ENCODE results near the gene CBFA2T2.
A peak's percentile ranks its signal among the peaks of the same experiment; 100 is the strongest.
"Not testable (repeated sequence)": the region's sequence is repeated elsewhere in the genome, so short reads cannot be mapped to it uniquely, and the experiment has no call there.

Gene CBFA2T2

DNA sequence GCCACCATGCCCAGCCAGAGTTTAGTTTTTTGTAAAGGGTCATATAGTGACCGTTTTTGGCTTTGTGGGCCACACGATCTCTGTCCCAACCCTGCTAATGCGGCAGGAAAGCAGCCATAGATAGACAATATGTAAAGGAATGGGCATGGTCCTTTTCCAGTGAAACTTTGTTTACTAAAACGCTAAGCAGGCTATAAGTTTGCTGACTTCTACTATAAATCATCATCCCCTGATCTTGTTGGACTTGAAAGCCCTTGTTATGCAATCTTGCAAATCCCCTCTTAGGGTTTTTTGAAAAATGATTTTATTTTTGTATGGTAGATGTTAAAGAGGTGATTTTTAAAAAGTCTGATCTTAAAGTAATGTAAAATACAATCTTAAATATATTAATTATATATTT is 63.6 kb downstream of the CBFA2T2 start:
- no peak overlapping the region for H2AFZ ChIP-seq (ENCODE audit: low read depth, low read length)
- H3K9me3 ChIP-seq (ENCODE audit: low read length), result peaks cover 2% of the 10 kb centered on the region
- peaks cover 4% of the 10 kb centered on the region for H3K36me3 ChIP-seq (ENCODE audit: insufficient read depth, low read length)

DNA sequence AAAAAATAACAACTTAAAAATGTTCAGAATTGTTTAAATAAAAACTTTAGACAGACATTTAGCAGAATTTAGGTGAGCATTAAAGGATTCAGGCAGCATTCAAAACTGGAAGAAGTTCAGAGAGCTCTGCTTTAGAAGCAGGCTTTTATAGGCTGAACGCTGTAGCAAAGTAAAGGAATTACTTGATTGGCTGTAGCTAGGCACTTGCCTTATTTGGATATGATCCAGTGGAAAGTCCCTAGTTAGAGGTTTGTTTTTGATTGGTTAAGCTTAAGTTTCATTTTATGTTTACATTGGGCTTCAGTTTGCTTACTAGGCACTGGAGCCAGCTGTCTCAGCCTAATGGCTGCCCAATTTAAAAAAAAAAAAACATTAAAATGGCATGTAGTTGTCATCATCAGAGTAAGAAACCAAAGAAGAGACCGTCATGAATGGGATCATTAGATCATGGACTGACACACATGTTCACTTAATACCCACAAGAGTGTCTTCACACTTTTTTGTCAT is 65.1 kb downstream of the CBFA2T2 start:
- Histone ChIP-seq H3K4me1 (ENCODE audit: insufficient read depth, low read length) (peaks cover 6% of the 10 kb centered on the region), H3K36me3 (ENCODE audit: insufficient read depth, low read length) (peaks cover 4% of the 10 kb centered on the region), H2AFZ (ENCODE audit: low read depth, low read length) (no peak overlapping the region), H3K27me3 (ENCODE audit: insufficient read depth, low read length) (no peaks in the 10 kb centered on the region), H3K9me3 (ENCODE audit: low read length) (peaks cover 2% of the 10 kb centered on the region), H3K4me3 (ENCODE audit: low read length) (no peak overlapping the region)

More for the DNA sequence above, 63.6 kb downstream of the CBFA2T2 start:
- Histone ChIP-seq H3K4me3 (ENCODE audit: low read length) (no peak overlapping the region), H3K27me3 (ENCODE audit: insufficient read depth, low read length) (no peaks in the 10 kb centered on the region), H3K4me1 (ENCODE audit: insufficient read depth, low read length) (peaks cover 6% of the 10 kb centered on the region)

DNA sequence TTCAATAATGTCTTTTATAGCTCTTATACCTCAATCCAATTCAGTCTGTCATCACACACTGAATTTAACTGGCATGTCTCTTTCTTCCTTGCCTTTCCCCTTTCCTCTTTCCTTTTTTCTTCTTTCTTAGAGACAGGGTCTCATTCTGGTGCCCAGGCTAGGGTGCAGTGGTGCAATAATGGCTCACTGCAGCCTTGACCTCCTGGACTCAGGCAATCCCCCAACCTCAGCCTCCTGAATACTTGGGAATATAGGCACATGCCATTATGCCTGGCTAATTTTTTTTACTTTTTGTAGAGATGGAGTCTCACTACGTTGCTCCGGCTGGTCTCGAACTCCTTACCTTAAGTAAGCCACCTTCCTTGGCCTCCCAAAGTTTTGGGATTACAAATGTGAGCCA is 65.9 kb downstream of the CBFA2T2 start:
- Histone ChIP-seq H3K4me1 (ENCODE audit: insufficient read depth, low read length) (peaks cover 6% of the 10 kb centered on the region), H2AFZ (ENCODE audit: low read depth, low read length) (no peak overlapping the region), H3K27me3 (ENCODE audit: insufficient read depth, low read length) (no peaks in the 10 kb centered on the region), H3K9me3 (ENCODE audit: low read length) (peaks cover 2% of the 10 kb centered on the region), H3K36me3 (ENCODE audit: insufficient read depth, low read length) (peaks cover 4% of the 10 kb centered on the region), H3K4me3 (ENCODE audit: low read length) (no peak overlapping the region)

DNA sequence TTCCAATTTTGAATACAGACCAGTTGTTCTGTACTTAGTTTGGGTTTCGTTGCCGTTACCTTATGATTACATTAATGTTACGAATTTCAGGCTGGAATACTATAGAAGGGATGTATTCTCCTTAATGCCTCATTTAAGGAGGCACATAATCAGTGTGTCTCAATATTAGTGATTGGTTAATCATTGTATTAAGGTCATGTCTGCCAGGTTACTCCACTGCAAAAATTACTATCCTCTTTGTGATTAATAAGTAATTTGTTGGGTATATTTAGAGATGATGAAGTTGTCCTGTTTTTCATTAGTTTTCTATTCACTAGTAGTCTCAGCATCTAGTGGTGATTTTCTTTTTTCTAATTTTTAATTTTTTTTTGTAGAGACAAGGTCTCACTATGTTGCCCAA is 66.3 kb downstream of the CBFA2T2 start:
- peaks cover 2% of the 10 kb centered on the region for H3K9me3 ChIP-seq (ENCODE audit: low read length)
- H3K27me3 ChIP-seq (ENCODE audit: insufficient read depth, low read length), result no peaks in the 10 kb centered on the region
- no peak overlapping the region for H2AFZ ChIP-seq (ENCODE audit: low read depth, low read length)
- no peak overlapping the region for H3K4me3 ChIP-seq (ENCODE audit: low read length)
- H3K36me3 ChIP-seq (ENCODE audit: insufficient read depth, low read length), result peaks cover 4% of the 10 kb centered on the region
- H3K4me1 ChIP-seq (ENCODE audit: insufficient read depth, low read length), result peaks cover 6% of the 10 kb centered on the region

DNA sequence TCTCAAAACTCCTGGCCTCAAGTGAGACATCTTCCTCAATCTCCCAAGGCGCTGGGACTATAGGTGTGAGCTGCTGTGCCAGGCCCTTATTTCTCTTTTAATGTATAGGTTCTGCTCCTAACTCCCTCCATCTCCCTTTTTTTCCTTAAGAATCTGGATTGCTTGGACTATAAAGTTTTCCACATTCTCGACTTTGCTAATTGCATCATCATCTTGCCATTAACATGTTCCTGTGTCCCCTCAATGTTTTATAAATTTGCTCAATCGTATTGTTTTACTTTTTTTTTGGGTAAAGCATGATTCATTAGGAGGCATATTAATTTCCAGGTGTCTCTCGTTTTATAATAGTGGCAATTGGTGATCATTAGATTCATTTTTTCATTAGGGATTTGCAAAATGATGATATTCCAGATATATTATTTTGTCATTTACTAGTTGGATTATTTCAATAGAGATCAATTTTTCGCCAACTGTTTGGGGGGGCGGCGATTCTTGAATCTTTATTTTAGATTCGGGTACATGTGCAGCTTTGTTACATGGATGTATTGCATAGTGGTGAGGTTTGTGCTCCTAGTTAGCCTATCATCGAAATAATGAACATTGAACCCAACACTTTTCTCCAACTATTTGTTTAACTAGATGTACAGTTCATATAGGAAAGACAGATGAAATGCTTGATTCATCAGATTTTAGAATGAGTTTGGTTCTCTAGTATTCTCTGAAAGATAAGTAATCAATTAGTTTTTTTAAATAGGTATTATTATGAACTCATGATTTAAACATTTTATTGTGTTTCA is 68.7 kb downstream of the CBFA2T2 start:
- Histone ChIP-seq H3K27me3 (ENCODE audit: insufficient read depth, low read length) (no peaks in the 10 kb centered on the region), H3K36me3 (ENCODE audit: insufficient read depth, low read length) (peaks cover 4% of the 10 kb centered on the region), H3K4me3 (ENCODE audit: low read length) (no peak overlapping the region), H3K4me1 (ENCODE audit: insufficient read depth, low read length) (peaks cover 11% of the 10 kb centered on the region), H2AFZ (ENCODE audit: low read depth, low read length) (no peak overlapping the region), H3K9me3 (ENCODE audit: low read length) (peaks cover 2% of the 10 kb centered on the region)

DNA sequence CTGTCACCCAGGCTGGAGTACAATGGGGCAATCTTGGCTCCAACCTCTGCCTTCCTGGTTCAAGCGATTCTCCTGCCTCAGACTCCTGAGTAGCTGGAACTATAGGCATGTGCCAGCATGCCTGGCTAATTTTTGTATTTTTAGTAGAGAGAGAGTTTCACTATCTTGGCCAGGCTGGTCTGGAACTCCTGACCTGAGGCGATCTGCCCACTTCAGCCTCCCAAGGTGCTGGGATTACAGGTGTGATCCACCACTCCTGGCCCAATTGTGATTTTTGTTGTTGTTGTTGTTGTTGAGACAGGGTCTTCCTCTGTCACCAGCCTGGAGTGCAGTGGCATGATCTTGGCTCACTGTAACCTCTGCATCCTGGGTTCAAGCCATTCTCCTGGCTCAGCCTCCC is 69.3 kb downstream of the CBFA2T2 start:
- H3K4me1 ChIP-seq (ENCODE audit: insufficient read depth, low read length), result peaks cover 11% of the 10 kb centered on the region
- no peak overlapping the region for H2AFZ ChIP-seq (ENCODE audit: low read depth, low read length)
- H3K36me3 ChIP-seq (ENCODE audit: insufficient read depth, low read length), result peaks cover 4% of the 10 kb centered on the region
- H3K4me3 ChIP-seq (ENCODE audit: low read length), result no peak overlapping the region
- H3K27me3 ChIP-seq (ENCODE audit: insufficient read depth, low read length), result no peaks in the 10 kb centered on the region
- peaks cover 2% of the 10 kb centered on the region for H3K9me3 ChIP-seq (ENCODE audit: low read length)

DNA sequence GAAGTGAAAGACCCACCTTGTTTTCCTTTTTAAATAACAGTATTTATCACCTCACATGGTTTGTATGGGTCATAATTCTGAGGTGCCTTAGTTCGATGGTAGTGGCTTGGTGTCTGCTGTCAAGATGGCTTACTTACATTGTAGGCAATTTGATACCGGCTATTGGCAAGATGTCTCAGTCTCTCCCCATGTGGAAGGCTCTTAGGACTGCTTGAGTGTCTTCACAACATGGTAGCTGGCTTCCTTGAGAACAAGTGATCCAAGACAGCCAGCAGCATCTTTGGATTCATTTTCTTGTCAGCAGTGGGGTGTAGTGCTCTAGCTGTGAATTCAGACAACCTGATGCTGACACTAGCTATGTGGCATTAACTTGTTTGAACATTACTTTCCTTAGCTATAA is 70.1 kb downstream of the CBFA2T2 start:
- peaks cover 4% of the 10 kb centered on the region for H3K36me3 ChIP-seq (ENCODE audit: insufficient read depth, low read length)
- H3K4me3 ChIP-seq (ENCODE audit: low read length), result no peak overlapping the region
- H3K27me3 ChIP-seq (ENCODE audit: insufficient read depth, low read length), result no peaks in the 10 kb centered on the region
- peaks cover 7% of the 10 kb centered on the region for H3K4me1 ChIP-seq (ENCODE audit: insufficient read depth, low read length)
- H3K9me3 ChIP-seq (ENCODE audit: low read length), result peaks cover 2% of the 10 kb centered on the region
- H2AFZ ChIP-seq (ENCODE audit: low read depth, low read length), result no peak overlapping the region

DNA sequence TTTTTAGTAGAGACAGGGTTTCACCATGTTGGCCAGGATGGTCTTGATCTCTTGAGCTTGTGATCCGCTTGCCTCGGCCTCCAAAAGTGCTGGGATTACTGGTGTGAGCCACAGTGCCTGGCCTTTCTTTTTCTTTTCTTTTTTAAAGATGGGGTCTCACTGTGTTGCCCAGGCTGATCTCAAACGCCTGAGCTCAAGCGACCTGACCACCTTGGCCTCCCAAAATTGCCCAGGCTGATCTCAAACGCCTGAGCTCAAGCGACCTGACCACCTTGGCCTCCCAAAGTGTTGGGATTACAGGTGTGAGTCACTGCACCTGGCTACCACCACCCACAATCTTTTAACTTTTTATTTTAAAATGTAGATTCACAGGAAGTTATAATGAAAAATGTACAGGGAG is 71.2 kb downstream of the CBFA2T2 start:
- H2AFZ ChIP-seq (ENCODE audit: low read depth, low read length); H3K9me3 ChIP-seq (ENCODE audit: low read length); H3K4me3 ChIP-seq (ENCODE audit: low read length); H3K4me1 ChIP-seq (ENCODE audit: insufficient read depth, low read length); H3K27me3 ChIP-seq (ENCODE audit: insufficient read depth, low read length); H3K36me3 ChIP-seq (ENCODE audit: insufficient read depth, low read length): not testable (repeated sequence)

DNA sequence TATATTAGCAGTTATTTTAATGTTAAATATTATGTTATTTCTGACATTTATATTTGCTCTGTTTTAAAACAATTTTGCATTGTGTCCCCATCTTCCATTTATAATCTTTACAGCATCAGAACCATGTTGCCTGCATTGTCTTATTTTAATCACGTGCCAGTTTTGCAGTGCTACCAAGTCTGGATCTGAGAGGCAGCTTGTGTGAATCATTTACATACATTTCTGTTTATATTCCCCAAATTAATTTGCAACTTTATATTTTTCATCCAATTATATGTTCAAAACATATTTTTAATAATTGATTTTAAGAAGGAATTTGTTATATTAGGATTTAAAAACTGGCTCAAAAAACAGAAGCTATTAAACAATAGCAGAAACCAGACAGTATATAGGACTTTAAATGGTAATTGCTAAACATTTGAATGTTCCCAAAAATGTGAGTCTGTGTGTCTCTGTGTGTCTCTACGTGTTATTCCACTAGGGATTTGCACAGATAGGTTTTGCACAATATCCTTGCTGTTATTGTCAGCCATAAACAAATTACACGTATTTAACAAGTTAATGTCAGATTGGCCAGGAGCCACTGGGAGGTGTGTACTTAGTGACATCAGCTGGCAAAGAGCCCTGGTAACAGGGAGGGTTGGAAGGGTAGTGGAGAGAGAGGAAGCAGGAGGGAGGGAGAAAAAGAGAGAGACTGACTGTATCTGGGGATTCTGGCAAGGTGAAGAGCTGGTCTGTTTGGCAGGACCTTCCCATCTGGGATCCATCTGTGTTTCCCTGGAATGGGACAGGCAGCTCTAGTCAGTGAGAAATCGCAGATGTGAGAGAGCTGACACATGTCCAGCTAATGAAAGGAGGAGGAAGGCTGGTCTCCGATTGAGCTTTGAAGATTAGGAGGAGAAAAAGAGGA is 72.1 kb downstream of the CBFA2T2 start:
- Histone ChIP-seq H3K4me3 (ENCODE audit: low read length) (peak overlapping the region; percentile 35), H3K36me3 (ENCODE audit: insufficient read depth, low read length) (peaks cover 4% of the 10 kb centered on the region), H3K9me3 (ENCODE audit: low read length) (peaks cover 2% of the 10 kb centered on the region), H3K4me1 (ENCODE audit: insufficient read depth, low read length) (peaks cover 5% of the 10 kb centered on the region), H3K27me3 (ENCODE audit: insufficient read depth, low read length) (no peaks in the 10 kb centered on the region), H2AFZ (ENCODE audit: low read depth, low read length) (no peak overlapping the region)

DNA sequence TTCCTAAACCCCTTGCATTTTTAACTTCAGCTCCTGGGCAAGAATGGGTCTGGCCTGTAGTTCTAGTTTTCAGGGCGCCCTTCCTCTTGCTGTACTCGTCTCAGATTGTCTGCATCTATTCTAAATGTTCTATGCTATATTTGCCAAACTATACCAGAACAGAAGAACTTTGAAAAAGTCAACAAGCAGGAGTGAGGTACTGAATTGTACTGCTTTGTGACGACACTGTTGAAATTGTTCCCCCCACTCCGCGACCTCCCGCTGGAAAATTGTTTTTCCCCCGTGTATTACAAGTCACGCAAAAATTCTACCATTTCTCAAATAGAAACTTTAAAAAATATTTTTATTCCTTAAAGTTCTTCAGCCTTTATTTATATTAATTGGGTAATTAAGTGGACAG is 73.9 kb downstream of the CBFA2T2 start:
- Histone ChIP-seq H2AFZ (ENCODE audit: low read depth, low read length) (no peak overlapping the region), H3K4me1 (ENCODE audit: insufficient read depth, low read length) (peaks cover 13% of the 10 kb centered on the region), H3K36me3 (ENCODE audit: insufficient read depth, low read length) (no peaks in the 10 kb centered on the region), H3K27me3 (ENCODE audit: insufficient read depth, low read length) (no peaks in the 10 kb centered on the region), H3K4me3 (ENCODE audit: low read length) (peak overlapping the region; percentile 35), H3K9me3 (ENCODE audit: low read length) (no peaks in the 10 kb centered on the region)

DNA sequence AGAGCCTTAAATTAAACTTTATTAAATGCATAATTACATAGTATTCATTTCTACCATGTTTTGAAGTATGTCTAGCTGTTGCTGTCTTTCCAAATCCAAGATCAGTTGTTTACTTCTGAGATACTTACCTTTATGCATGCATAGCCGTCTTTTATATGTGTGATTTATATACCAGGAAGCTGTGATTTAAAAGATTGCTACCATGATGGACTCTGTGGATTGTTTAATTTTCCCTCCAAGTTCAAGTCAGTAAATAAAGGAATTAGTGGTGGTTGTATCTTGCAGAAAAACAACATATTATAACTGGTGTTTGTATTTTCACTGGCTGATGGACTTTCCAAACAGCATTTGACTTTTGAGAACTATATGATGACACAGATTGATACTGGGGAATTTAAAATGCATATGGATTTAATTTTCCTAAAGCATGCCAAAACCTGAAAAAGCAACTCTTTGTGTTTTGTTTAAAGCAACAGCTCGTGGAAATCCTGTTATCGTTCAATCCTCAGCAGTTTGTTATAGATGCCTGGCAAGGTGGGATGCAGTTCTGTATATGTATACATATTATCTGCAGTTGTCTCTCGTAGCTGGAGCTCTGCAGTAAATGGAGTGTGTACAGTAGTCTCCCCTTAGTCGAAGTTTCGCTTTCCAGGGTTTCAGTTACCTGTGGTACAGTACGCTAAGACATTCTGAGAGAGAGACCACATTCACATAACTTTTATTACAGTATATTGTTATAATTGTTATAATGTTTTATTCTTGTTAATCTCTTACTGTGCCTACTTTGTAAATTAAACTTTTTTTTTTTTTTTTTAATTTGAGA is 77.1 kb downstream of the CBFA2T2 start:
- Histone ChIP-seq H3K27me3 (ENCODE audit: insufficient read depth, low read length) (no peaks in the 10 kb centered on the region), H2AFZ (ENCODE audit: low read depth, low read length) (no peak overlapping the region), H3K36me3 (ENCODE audit: insufficient read depth, low read length) (no peaks in the 10 kb centered on the region), H3K9me3 (ENCODE audit: low read length) (no peaks in the 10 kb centered on the region), H3K4me3 (ENCODE audit: low read length) (no peak overlapping the region), H3K4me1 (ENCODE audit: insufficient read depth, low read length) (peaks cover 32% of the 10 kb centered on the region)

DNA sequence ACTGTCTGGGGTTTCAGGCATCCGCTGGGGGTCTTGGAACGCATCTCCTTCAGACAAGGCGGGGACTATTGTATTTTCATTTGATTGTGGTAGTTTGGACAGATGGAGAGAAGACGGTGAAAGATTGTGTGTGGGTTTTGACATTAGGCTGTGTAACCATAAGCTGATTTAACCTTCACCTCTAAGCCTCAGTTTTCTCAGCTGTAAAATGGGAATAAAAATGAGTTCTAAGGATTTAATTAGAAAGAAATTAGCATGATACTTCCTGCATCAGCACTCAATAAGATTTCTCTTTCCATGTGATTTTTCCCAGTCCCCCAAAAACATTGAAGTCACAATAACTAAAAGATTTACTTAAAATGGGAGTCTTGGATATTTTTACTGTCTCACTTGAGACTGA is 78.1 kb downstream of the CBFA2T2 start:
- no peaks in the 10 kb centered on the region for H3K27me3 ChIP-seq (ENCODE audit: insufficient read depth, low read length)
- no peak overlapping the region for H2AFZ ChIP-seq (ENCODE audit: low read depth, low read length)
- no peaks in the 10 kb centered on the region for H3K9me3 ChIP-seq (ENCODE audit: low read length)
- H3K36me3 ChIP-seq (ENCODE audit: insufficient read depth, low read length), result no peaks in the 10 kb centered on the region
- no peak overlapping the region for H3K4me3 ChIP-seq (ENCODE audit: low read length)
- peaks cover 28% of the 10 kb centered on the region for H3K4me1 ChIP-seq (ENCODE audit: insufficient read depth, low read length)
